GM19372 (cell line): ENCODE results near the gene THSD4.
"Not testable (repeated sequence)": the region's sequence is repeated elsewhere in the genome, so short reads cannot be mapped to it uniquely, and the experiment has no call there.

Experiments
- ATAC-seq: cut with Tn5 transposase; IDR thresholded peaks from one replicate; pipeline ENCODE4 v1.9.1; 2021; ENCODE audit warnings: mild to moderate bottlenecking, low read depth, moderate library complexity; ENCODE audit not compliant: unreplicated experiment

Gene THSD4

GRCh38 chr15:71312194-71312708, 197.0 kb downstream of the THSD4 start:
- no peak for ATAC-seq

- no peak for ATAC-seq
These were observed 197.6 kb downstream of the THSD4 start for GRCh38 chr15:71312731-71313460.

GRCh38 chr15:71313806-71314205, 198.5 kb downstream of the THSD4 start:
- ATAC-seq, result no peak

- no peak for ATAC-seq
These were observed 199.8 kb downstream of the THSD4 start for GRCh38 chr15:71314956-71315537.

GRCh38 chr15:71316911-71317310, 201.6 kb downstream of the THSD4 start:
- no peak for ATAC-seq

- ATAC-seq, result not testable (repeated sequence)
These were observed 204.2 kb downstream of the THSD4 start for GRCh38 chr15:71319424-71319823.

GRCh38 chr15:71319935-71320334, 204.7 kb downstream of the THSD4 start:
- ATAC-seq, result no peak

- ATAC-seq, result no peak
These were observed 207.8 kb downstream of the THSD4 start for GRCh38 chr15:71323082-71323481.

- no peak for ATAC-seq
These were observed 208.3 kb downstream of the THSD4 start for GRCh38 chr15:71323584-71323983.

GRCh38 chr15:71325481-71325880, 210.2 kb downstream of the THSD4 start:
- ATAC-seq, result no peak

- ATAC-seq, result no peak
These were observed 213.2 kb downstream of the THSD4 start for GRCh38 chr15:71328453-71328852.

GRCh38 chr15:71329041-71329440, 213.8 kb downstream of the THSD4 start:
- no peak for ATAC-seq

- ATAC-seq, result no peak
These were observed 214.4 kb downstream of the THSD4 start for GRCh38 chr15:71329497-71330260.

GRCh38 chr15:71330638-71331162, 215.4 kb downstream of the THSD4 start:
- ATAC-seq, result no peak

- no peak for ATAC-seq
These were observed 215.9 kb downstream of the THSD4 start for GRCh38 chr15:71331173-71331572.

GRCh38 chr15:71332431-71333004, 217.2 kb downstream of the THSD4 start:
- ATAC-seq, result no peak

GRCh38 chr15:71333136-71333700, 217.9 kb downstream of the THSD4 start:
- no peak for ATAC-seq

- no peak for ATAC-seq
These were observed 218.6 kb downstream of the THSD4 start for GRCh38 chr15:71333839-71334238.

GRCh38 chr15:71334434-71334833, 219.2 kb downstream of the THSD4 start:
- ATAC-seq, result no peak

- no peak for ATAC-seq
These were observed 219.6 kb downstream of the THSD4 start for GRCh38 chr15:71334873-71335272.
